GM23338 (cell line): ENCODE results near the gene NDUFAF7. TPM values are rescaled to one million over a fixed set of nuclear protein-coding genes. Genes with fewer than 3 reads are reported as not detected.
"Not testable (repeated sequence)": the region's sequence is repeated elsewhere in the genome, so short reads cannot be mapped to it uniquely, and the experiment has no call there.

ENCODE experiments used
- ATAC-seq: fragments of 200-7000 bp; cut with Tn5 transposase; 3 replicates; pipeline ENCODE4 v1.9.1; 2020
- DNase-seq: peaks from one replicate; pipeline ENCODE4 v3.0.0-alpha.2; 2015; ENCODE audit warnings: low spot score
- H2AFZ ChIP-seq: fragments of 200-600 bp; sonication (generic); 2 replicates; pipeline ENCODE4 v1.8.0; 2016; ENCODE audit warnings: antibody characterized with exemption, mild to moderate bottlenecking, moderate library complexity
- H3F3A ChIP-seq: fragments of 200-600 bp; sonication (generic); replicated peaks from 2 replicates; pipeline ENCODE4 v1.8.0; 2017; ENCODE audit warnings: antibody characterized with exemption, mixed run types, low read depth
- H3K27ac ChIP-seq: fragments of 200-600 bp; sonication (generic); 2 replicates; pipeline ENCODE4 v1.6.1; 2016; ENCODE audit warnings: low read depth
- H3K27me3 ChIP-seq: fragments of 200-600 bp; sonication (generic); 2 replicates; pipeline ENCODE4 v1.8.0; 2016; ENCODE audit warnings: mild to moderate bottlenecking, mixed run types, moderate library complexity; ENCODE audit not compliant: insufficient read depth
- H3K36me3 ChIP-seq: fragments of 200-600 bp; sonication (generic); 2 replicates; pipeline ENCODE4 v1.8.0; 2016; ENCODE audit warnings: mild to moderate bottlenecking; ENCODE audit not compliant: insufficient read depth
- H3K4me1 ChIP-seq: fragments of 200-600 bp; sonication (generic); 2 replicates; pipeline ENCODE4 v1.8.0; 2016; ENCODE audit warnings: mild to moderate bottlenecking, moderate library complexity; ENCODE audit not compliant: insufficient read depth
- H3K4me2 ChIP-seq: fragments of 200-600 bp; sonication (generic); 2 replicates; pipeline ENCODE4 v1.7.1; 2017; ENCODE audit warnings: mixed run types
- H3K4me3 ChIP-seq: fragments of 200-600 bp; sonication (generic); 2 replicates; pipeline ENCODE4 v1.6.1; 2016; ENCODE audit warnings: mixed run types
- H3K79me2 ChIP-seq: fragments of 200-600 bp; sonication (generic); replicated peaks from 2 replicates; pipeline ENCODE4 v1.8.0; 2017; ENCODE audit warnings: mild to moderate bottlenecking; ENCODE audit not compliant: insufficient read depth
- H3K9me2 ChIP-seq: fragments of 200-600 bp; sonication (generic); 2 replicates; pipeline ENCODE4 v1.8.0; 2017; ENCODE audit not compliant: insufficient read depth
- H4K20me1 ChIP-seq: fragments of 200-600 bp; sonication (generic); replicated peaks from 2 replicates; pipeline ENCODE4 v1.8.0; 2017; ENCODE audit warnings: mild to moderate bottlenecking; ENCODE audit not compliant: insufficient read depth
- H3K27ac Mint-ChIP-seq: 2 replicates; pipeline ENCODE4 v1.8.0; 2020; ENCODE audit warnings: inconsistent platforms, mild to moderate bottlenecking, moderate library complexity, mixed read lengths
- H3K27me3 Mint-ChIP-seq: 3 replicates; pipeline ENCODE4 v1.8.0; 2022; ENCODE audit warnings: low read depth, mild to moderate bottlenecking, moderate library complexity, mixed read lengths, inconsistent platforms; ENCODE audit not compliant: insufficient read depth, poor library complexity
- H3K36me3 Mint-ChIP-seq: 3 replicates; pipeline ENCODE4 v1.8.0; 2021; ENCODE audit warnings: low read depth, mild to moderate bottlenecking, inconsistent platforms, moderate library complexity, mixed read lengths
- H3K4me1 Mint-ChIP-seq: 3 replicates; pipeline ENCODE4 v1.8.0; 2020; ENCODE audit warnings: mild to moderate bottlenecking, inconsistent platforms, mixed read lengths
- H3K4me3 Mint-ChIP-seq: 3 replicates; pipeline ENCODE4 v1.8.0; 2021; ENCODE audit warnings: moderate library complexity, mild to moderate bottlenecking, inconsistent platforms, mixed read lengths
- H3K9me3 Mint-ChIP-seq: 3 replicates; pipeline ENCODE4 v1.8.0; 2020; ENCODE audit warnings: moderate library complexity, mild to moderate bottlenecking, inconsistent platforms, mixed read lengths
- EZH2 ChIP-seq: fragments of 200-600 bp; sonication (generic); IDR thresholded peaks from one replicate; pipeline ENCODE4 v1.8.0; 2017; ENCODE audit warnings: antibody characterized with exemption, mild to moderate bottlenecking, low read depth; ENCODE audit not compliant: unreplicated experiment
- STAT1 ChIP-seq: IDR thresholded peaks from one replicate; pipeline ENCODE4 v1.6.1; 2016; ENCODE audit warnings: antibody characterized with exemption; ENCODE audit not compliant: unreplicated experiment
- polyA plus RNA-seq: library from polyadenylated mRNA; unstranded; fragments of >200 nt; fragmentation: Nextera tagmentation; extraction: Ambion mirVana; gene quantifications from 2 replicates; pipeline ENCODE4 v1.2.1, GENCODE V29; 2016
- total RNA-seq: library from RNA; depleted of rRNA; stranded (reverse); fragments of >200 nt; shearing (Covaris generic); gene quantifications from 2 replicates; pipeline ENCODE4 v1.2.3, GENCODE V29; 2014
- TF ChIP-seq, protein P1 (sequence below): IDR thresholded peaks from one replicate; pipeline ENCODE4 v1.6.1; 2018; ENCODE audit warnings: antibody characterized with exemption; ENCODE audit not compliant: unreplicated experiment
- TF ChIP-seq, protein P2 (sequence below): IDR thresholded peaks from 2 replicates; pipeline ENCODE4 v1.6.1; 2016; ENCODE audit warnings: antibody characterized with exemption
- TF ChIP-seq, protein P3 (sequence below): fragments of 250-450 bp; sonication (Bioruptor Pico); IDR thresholded peaks from 2 replicates; pipeline ENCODE4 v1.5.0; 2020; ENCODE audit warnings: mild to moderate bottlenecking, moderate library complexity

Gene NDUFAF7
- total and polyA plus RNA-seq, 2 experiments from 2014 or later, result 47.4 to 58.2 TPM

DNA sequence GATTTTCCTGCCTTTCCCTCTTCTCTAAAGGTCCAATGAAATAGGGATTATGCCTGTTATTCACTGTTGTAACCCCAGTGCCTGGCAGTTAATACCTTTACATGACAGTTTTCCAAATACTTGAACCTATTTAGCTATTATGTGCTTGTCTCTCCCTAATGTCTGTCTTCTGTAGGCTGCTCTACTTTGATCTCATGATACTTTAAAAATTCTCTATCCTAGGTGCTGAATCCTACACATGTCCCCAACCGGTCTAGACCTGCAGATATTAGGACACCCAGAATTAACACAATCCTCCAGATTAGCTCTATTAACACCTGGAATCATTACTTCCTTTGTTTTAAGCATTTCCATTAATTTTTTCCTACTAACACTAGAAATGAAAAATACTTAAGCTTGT is 7.4 kb upstream of the NDUFAF7 start:
- peaks cover 86% of the 10 kb centered on the region for H3K36me3 Mint-ChIP-seq

DNA sequence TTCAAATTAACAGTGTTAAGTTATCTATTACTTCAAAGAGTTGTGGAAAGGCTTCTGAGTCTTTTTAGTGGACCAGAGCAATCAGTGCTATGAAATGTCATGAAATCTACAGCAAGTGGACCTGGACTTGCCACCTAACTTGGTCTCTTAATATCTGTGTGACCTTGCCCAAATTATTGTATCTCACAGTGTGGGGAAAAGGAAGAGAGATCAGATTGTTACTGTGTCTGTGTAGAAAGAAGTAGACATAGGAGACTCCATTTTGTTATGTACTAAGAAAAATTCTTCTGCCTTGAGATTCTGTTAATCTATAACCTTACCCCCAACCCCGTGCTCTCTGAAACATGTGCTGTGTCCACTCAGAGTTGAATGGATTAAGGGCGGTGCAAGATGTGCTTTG is 6.3 kb upstream of the NDUFAF7 start:
- not testable (repeated sequence) for H3K9me3 Mint-ChIP-seq, ATAC-seq, H3K27me3 ChIP-seq, H3K9me2 ChIP-seq, DNase-seq, H2AFZ ChIP-seq, H3K27me3 Mint-ChIP-seq
- Histone ChIP-seq H3K4me2 (peak overlapping the region; percentile 73), H3F3A (peaks cover 22% of the 10 kb centered on the region), H4K20me1 (peaks cover 21% of the 10 kb centered on the region; the same call in 1 of the 2 replicates), H3K4me3 (peak overlapping the region; percentile 24), H3K36me3 (peaks cover 43% of the 10 kb centered on the region), H3K27ac (peak overlapping the region; percentile 97), H3K79me2 (peaks cover 93% of the 10 kb centered on the region), H3K4me1 (peaks cover 62% of the 10 kb centered on the region)
- H3K36me3 Mint-ChIP-seq, result peaks cover 80% of the 10 kb centered on the region
- H3K27ac Mint-ChIP-seq, result peak overlapping the region; percentile 92
- peaks cover 45% of the 10 kb centered on the region for H3K4me1 Mint-ChIP-seq
- H3K4me3 Mint-ChIP-seq, result peak overlapping the region; percentile 64

More for the DNA sequence above, 7.4 kb upstream of the NDUFAF7 start:
- Mint-ChIP-seq H3K4me3 (peak overlapping the region; percentile 17; the same call in 2 of the 3 replicates), H3K27ac (peak overlapping the region; percentile 20; the same call in 1 of the 2 replicates), H3K4me1 (peaks cover 42% of the 10 kb centered on the region), H3K27me3 (no peaks in the 10 kb centered on the region), H3K9me3 (no peaks in the 10 kb centered on the region)
- no peak for DNase-seq
- H3K27ac ChIP-seq, result peak overlapping the region; percentile 97
- no peaks in the 10 kb centered on the region for H3K27me3 ChIP-seq
- no peaks in the 10 kb centered on the region for H3K9me2 ChIP-seq
- H3F3A ChIP-seq, result peaks cover 25% of the 10 kb centered on the region
- no peak overlapping the region for H2AFZ ChIP-seq
- H3K4me2 ChIP-seq, result peak overlapping the region; percentile 73
- H3K4me3 ChIP-seq, result peak overlapping the region; percentile 24; the same call in 1 of the 2 replicates
- H3K36me3 ChIP-seq, result peaks cover 53% of the 10 kb centered on the region
- TF ChIP-seq, protein P1, sequence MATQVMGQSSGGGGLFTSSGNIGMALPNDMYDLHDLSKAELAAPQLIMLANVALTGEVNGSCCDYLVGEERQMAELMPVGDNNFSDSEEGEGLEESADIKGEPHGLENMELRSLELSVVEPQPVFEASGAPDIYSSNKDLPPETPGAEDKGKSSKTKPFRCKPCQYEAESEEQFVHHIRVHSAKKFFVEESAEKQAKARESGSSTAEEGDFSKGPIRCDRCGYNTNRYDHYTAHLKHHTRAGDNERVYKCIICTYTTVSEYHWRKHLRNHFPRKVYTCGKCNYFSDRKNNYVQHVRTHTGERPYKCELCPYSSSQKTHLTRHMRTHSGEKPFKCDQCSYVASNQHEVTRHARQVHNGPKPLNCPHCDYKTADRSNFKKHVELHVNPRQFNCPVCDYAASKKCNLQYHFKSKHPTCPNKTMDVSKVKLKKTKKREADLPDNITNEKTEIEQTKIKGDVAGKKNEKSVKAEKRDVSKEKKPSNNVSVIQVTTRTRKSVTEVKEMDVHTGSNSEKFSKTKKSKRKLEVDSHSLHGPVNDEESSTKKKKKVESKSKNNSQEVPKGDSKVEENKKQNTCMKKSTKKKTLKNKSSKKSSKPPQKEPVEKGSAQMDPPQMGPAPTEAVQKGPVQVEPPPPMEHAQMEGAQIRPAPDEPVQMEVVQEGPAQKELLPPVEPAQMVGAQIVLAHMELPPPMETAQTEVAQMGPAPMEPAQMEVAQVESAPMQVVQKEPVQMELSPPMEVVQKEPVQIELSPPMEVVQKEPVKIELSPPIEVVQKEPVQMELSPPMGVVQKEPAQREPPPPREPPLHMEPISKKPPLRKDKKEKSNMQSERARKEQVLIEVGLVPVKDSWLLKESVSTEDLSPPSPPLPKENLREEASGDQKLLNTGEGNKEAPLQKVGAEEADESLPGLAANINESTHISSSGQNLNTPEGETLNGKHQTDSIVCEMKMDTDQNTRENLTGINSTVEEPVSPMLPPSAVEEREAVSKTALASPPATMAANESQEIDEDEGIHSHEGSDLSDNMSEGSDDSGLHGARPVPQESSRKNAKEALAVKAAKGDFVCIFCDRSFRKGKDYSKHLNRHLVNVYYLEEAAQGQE, result peak; percentile 58
- TF ChIP-seq, protein P2, sequence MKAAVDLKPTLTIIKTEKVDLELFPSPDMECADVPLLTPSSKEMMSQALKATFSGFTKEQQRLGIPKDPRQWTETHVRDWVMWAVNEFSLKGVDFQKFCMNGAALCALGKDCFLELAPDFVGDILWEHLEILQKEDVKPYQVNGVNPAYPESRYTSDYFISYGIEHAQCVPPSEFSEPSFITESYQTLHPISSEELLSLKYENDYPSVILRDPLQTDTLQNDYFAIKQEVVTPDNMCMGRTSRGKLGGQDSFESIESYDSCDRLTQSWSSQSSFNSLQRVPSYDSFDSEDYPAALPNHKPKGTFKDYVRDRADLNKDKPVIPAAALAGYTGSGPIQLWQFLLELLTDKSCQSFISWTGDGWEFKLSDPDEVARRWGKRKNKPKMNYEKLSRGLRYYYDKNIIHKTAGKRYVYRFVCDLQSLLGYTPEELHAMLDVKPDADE, result no peak
- peaks cover 16% of the 10 kb centered on the region; the same call in 1 of the 2 replicates for H4K20me1 ChIP-seq
- H3K79me2 ChIP-seq, result peaks cover 90% of the 10 kb centered on the region
- peaks cover 51% of the 10 kb centered on the region for H3K4me1 ChIP-seq
- ATAC-seq, result no peak

DNA sequence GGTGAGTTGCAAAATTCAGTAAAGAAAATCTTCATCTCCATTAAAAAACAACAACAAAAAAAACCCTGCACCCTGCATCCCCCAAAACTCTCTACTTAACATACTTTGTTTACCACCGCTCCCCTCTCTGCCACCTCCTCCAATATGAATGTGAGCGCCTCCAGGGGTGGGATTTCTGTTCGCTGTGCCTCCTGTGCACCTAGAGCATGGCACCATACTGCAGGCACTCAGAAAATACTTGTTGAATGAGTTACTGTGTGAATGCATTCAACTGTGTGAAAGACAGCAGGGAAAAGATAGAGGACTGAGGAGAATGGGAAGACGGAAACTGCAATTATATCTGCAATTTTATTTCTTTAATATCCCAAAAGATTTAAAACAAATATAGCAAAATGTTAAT is 4.6 kb upstream of the NDUFAF7 start:
- Histone ChIP-seq H3K9me2 (no peaks in the 10 kb centered on the region), H3K4me1 (peaks cover 63% of the 10 kb centered on the region), H3K79me2 (peaks cover 93% of the 10 kb centered on the region), H3K27ac (peak overlapping the region; percentile 99), H2AFZ (no peak overlapping the region), H3K36me3 (peaks cover 27% of the 10 kb centered on the region), H3F3A (peaks cover 22% of the 10 kb centered on the region), H3K27me3 (no peaks in the 10 kb centered on the region), H3K4me2 (peak overlapping the region; percentile 83), H3K4me3 (peak overlapping the region; percentile 57), H4K20me1 (peaks cover 17% of the 10 kb centered on the region; the same call in 1 of the 2 replicates)
- DNase-seq (peak; percentile 36), ATAC-seq (peak; percentile 27)
- no peaks in the 10 kb centered on the region for H3K27me3 Mint-ChIP-seq
- peak overlapping the region; percentile 91 for H3K27ac Mint-ChIP-seq
- peaks cover 63% of the 10 kb centered on the region for H3K36me3 Mint-ChIP-seq
- H3K4me1 Mint-ChIP-seq, result peaks cover 45% of the 10 kb centered on the region
- H3K9me3 Mint-ChIP-seq, result no peaks in the 10 kb centered on the region
- peak overlapping the region; percentile 68 for H3K4me3 Mint-ChIP-seq
- no peak for TF ChIP-seq STAT1
- TF ChIP-seq EZH2, result no peak
- TF ChIP-seq, protein P3, sequence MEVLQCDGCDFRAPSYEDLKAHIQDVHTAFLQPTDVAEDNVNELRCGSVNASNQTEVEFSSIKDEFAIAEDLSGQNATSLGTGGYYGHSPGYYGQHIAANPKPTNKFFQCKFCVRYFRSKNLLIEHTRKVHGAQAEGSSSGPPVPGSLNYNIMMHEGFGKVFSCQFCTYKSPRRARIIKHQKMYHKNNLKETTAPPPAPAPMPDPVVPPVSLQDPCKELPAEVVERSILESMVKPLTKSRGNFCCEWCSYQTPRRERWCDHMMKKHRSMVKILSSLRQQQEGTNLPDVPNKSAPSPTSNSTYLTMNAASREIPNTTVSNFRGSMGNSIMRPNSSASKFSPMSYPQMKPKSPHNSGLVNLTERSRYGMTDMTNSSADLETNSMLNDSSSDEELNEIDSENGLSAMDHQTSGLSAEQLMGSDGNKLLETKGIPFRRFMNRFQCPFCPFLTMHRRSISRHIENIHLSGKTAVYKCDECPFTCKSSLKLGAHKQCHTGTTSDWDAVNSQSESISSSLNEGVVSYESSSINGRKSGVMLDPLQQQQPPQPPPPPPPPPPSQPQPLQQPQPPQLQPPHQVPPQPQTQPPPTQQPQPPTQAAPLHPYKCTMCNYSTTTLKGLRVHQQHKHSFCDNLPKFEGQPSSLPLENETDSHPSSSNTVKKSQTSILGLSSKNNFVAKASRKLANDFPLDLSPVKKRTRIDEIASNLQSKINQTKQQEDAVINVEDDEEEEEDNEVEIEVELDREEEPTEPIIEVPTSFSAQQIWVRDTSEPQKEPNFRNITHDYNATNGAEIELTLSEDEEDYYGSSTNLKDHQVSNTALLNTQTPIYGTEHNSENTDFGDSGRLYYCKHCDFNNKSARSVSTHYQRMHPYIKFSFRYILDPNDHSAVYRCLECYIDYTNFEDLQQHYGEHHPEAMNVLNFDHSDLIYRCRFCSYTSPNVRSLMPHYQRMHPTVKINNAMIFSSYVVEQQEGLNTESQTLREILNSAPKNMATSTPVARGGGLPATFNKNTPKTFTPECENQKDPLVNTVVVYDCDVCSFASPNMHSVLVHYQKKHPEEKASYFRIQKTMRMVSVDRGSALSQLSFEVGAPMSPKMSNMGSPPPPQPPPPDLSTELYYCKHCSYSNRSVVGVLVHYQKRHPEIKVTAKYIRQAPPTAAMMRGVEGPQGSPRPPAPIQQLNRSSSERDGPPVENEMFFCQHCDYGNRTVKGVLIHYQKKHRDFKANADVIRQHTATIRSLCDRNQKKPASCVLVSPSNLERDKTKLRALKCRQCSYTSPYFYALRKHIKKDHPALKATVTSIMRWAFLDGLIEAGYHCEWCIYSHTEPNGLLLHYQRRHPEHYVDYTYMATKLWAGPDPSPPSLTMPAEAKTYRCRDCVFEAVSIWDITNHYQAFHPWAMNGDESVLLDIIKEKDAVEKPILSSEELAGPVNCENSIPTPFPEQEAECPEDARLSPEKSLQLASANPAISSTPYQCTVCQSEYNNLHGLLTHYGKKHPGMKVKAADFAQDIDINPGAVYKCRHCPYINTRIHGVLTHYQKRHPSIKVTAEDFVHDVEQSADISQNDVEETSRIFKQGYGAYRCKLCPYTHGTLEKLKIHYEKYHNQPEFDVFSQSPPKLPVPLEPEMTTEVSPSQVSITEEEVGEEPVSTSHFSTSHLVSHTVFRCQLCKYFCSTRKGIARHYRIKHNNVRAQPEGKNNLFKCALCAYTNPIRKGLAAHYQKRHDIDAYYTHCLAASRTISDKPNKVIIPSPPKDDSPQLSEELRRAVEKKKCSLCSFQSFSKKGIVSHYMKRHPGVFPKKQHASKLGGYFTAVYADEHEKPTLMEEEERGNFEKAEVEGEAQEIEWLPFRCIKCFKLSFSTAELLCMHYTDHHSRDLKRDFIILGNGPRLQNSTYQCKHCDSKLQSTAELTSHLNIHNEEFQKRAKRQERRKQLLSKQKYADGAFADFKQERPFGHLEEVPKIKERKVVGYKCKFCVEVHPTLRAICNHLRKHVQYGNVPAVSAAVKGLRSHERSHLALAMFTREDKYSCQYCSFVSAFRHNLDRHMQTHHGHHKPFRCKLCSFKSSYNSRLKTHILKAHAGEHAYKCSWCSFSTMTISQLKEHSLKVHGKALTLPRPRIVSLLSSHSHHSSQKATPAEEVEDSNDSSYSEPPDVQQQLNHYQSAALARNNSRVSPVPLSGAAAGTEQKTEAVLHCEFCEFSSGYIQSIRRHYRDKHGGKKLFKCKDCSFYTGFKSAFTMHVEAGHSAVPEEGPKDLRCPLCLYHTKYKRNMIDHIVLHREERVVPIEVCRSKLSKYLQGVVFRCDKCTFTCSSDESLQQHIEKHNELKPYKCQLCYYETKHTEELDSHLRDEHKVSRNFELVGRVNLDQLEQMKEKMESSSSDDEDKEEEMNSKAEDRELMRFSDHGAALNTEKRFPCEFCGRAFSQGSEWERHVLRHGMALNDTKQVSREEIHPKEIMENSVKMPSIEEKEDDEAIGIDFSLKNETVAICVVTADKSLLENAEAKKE, result no peak
